OCI-LY7 (cell line): ENCODE data around the gene MCTP2. TPM values are rescaled to one million over a fixed set of nuclear protein-coding genes. Genes with fewer than 3 reads are reported as not detected.

Experiments used
- BruUV-seq: library from RNA; stranded (reverse); fragments of 400-500 nt; replicated peaks from 2 replicates; lab custom pipeline; 2021; lab: Mats Ljungman, UMichigan
- CTCF ChIA-PET: fragments of 300-600 bp; sonication (Branson Sonifier 250); formaldehyde crosslinking; loops from one replicate; lab custom pipeline; 2022; ENCODE audit warnings: antibody characterized with exemption; ENCODE audit not compliant: unreplicated experiment; lab: Charles Lee
- POLR2A ChIA-PET: fragments of 300-600 bp; sonication (Branson Sonifier 250); formaldehyde crosslinking; loops from one replicate; lab custom pipeline; 2022; ENCODE audit warnings: antibody characterized with exemption; lab: Charles Lee
- DNase-seq: peaks from one replicate; pipeline ENCODE4 v3.0.0-alpha.2; 2015; ENCODE audit warnings: low spot score
- H2AFZ ChIP-seq: fragments of 200-600 bp; sonication (generic), shearing (Covaris generic); 2 replicates; pipeline ENCODE4 v1.6.1; 2014; ENCODE audit warnings: mild to moderate bottlenecking, antibody characterized with exemption, low read length, moderate library complexity
- H3K27ac ChIP-seq: fragments of 200-600 bp; sonication (generic); 2 replicates; pipeline ENCODE4 v1.5.1; 2014; ENCODE audit warnings: mixed run types, low read depth, mild to moderate bottlenecking, moderate library complexity, low read length, inconsistent platforms; ENCODE audit not compliant: poor library complexity, severe bottlenecking
- H3K36me3 ChIP-seq: fragments of 200-600 bp; sonication (generic); 2 replicates; pipeline ENCODE4 v1.6.1; 2014; ENCODE audit warnings: mild to moderate bottlenecking, antibody characterized with exemption, low read length, moderate library complexity, mixed read lengths; ENCODE audit not compliant: insufficient read depth
- H3K4me1 ChIP-seq: fragments of 200-600 bp; sonication (generic); 2 replicates; pipeline ENCODE4 v1.5.1; 2014; ENCODE audit warnings: mild to moderate bottlenecking, low read length; ENCODE audit not compliant: insufficient read depth, poor library complexity, severe bottlenecking
- H3K4me2 ChIP-seq: fragments of 200-600 bp; sonication (generic); 2 replicates; pipeline ENCODE4 v1.6.1; 2014; ENCODE audit warnings: mild to moderate bottlenecking, low read length
- H3K4me3 ChIP-seq: fragments of 200-600 bp; sonication (generic); 2 replicates; pipeline ENCODE4 v1.5.1; 2014; ENCODE audit warnings: mild to moderate bottlenecking, low read depth, low read length; ENCODE audit not compliant: poor library complexity, severe bottlenecking
- H3K79me2 ChIP-seq: fragments of 200-600 bp; sonication (generic); 2 replicates; pipeline ENCODE4 v1.6.1; 2016; ENCODE audit warnings: low read depth, mild to moderate bottlenecking, low read length, moderate library complexity, mixed read lengths; ENCODE audit not compliant: insufficient read depth
- H3K9me2 ChIP-seq: fragments of 200-600 bp; sonication (generic); 2 replicates; pipeline ENCODE4 v1.6.1; 2016; ENCODE audit warnings: mild to moderate bottlenecking, low read length, mixed read lengths; ENCODE audit not compliant: insufficient read depth
- H3K9me3 ChIP-seq: fragments of 200-600 bp; sonication (generic); 2 replicates; pipeline ENCODE4 v1.6.1; 2014; ENCODE audit warnings: mild to moderate bottlenecking, mixed run types, low read length, mixed read lengths
- H4K20me1 ChIP-seq: fragments of 200-600 bp; sonication (generic); 2 replicates; pipeline ENCODE4 v1.6.1; 2014; ENCODE audit warnings: mild to moderate bottlenecking, antibody characterized with exemption, low read length, moderate library complexity, mixed read lengths; ENCODE audit not compliant: insufficient read depth
- CTCF ChIP-seq: fragments of 200-600 bp; sonication (generic); conservative IDR thresholded peaks from 2 replicates; pipeline ENCODE4 v1.5.1; 2014; ENCODE audit warnings: mild to moderate bottlenecking, antibody characterized with exemption, low read length, moderate library complexity, mixed read lengths
- EZH2phosphoT487 ChIP-seq: fragments of 200-600 bp; sonication (generic); IDR thresholded peaks from 2 replicates; pipeline ENCODE4 v1.6.1; 2018; ENCODE audit warnings: low read depth, borderline replicate concordance, mild to moderate bottlenecking, mixed run types, antibody characterized with exemption, low read length, moderate library complexity, mixed read lengths
- intact Hi-C: fragments of 100-400 bp; cut with micrococcal nuclease; formaldehyde crosslinking; loops from one replicate; pipeline ENCODE4 v1.10.0; 2022; ENCODE audit not compliant: unreplicated experiment
- total RNA-seq, 2 experiments: library from RNA; depleted of rRNA in 1 of 2; stranded (reverse); fragments of >200 nt in 1 of 2; shearing (Covaris generic) in 1 of 2; gene quantifications; 2 replicates each; pipeline ENCODE4 v1.2.3, GENCODE V29; 2014 to 2022

MCTP2 gene
- total RNA-seq, 2 experiments from 2014 or later: 73.2 to 90.6 TPM

GRCh38 chr15:94282269-94283250 is 51.2 kb downstream of the MCTP2 start:
- BruUV-seq: no TSS peak
- H3K4me3 ChIP-seq: no peak overlapping the region
- CTCF ChIA-PET: interaction anchor here (0.9 kb wide), 1 partner anchor 19 kb away, joined by 3 read pairs; no protein-coding TSS in a partner anchor

GRCh38 chr15:94286583-94286982 is 55.2 kb downstream of the MCTP2 start:
- Histone ChIP-seq H3K27ac (peak overlapping the region; percentile 96), H3K9me3 (peaks cover 40% of the 10 kb centered on the region), H3K4me2 (peak overlapping the region; percentile 75), H3K9me2 (no peaks in the 10 kb centered on the region), H3K4me1 (peaks cover 69% of the 10 kb centered on the region), H3K4me3 (peak overlapping the region; percentile 60), H2AFZ (no peak overlapping the region), H3K36me3 (peaks cover 61% of the 10 kb centered on the region), H3K79me2 (peaks cover 72% of the 10 kb centered on the region; the same call in 1 of the 2 replicates), H4K20me1 (no peaks in the 10 kb centered on the region)
- TF ChIP-seq EZH2phosphoT487: no peak
- TF ChIP-seq CTCF: no peak
- ChIA-PET POLR2A (interaction anchor here (0.7 to 7.3 kb wide), 13 partner anchors 9 to 63 kb away, joined by 4 to 83 read pairs (median 18); partner anchors contain the start of gene MCTP2), CTCF (interaction anchor here (0.8 to 1.9 kb wide), 5 partner anchors 19 to 36 kb away, joined by 3 to 7 read pairs (median 4); no protein-coding TSS in a partner anchor)
- BruUV-seq: no TSS peak
- peak; percentile 89 for DNase-seq
- intact Hi-C loops: loop anchor here (1.0 to 2.0 kb wide), 2 partner anchors 20 to 28 kb away; no protein-coding TSS in a partner anchor

More at GRCh38 chr15:94282269-94283250, 51.2 kb downstream of the MCTP2 start:
- intact Hi-C loops: no loop called here
- no peaks in the 10 kb centered on the region for H4K20me1 ChIP-seq
- H3K4me1 ChIP-seq: peaks cover 80% of the 10 kb centered on the region
- H3K9me2 ChIP-seq: no peaks in the 10 kb centered on the region
- DNase-seq: no peak
- peaks cover 21% of the 10 kb centered on the region; the same call in 1 of the 2 replicates for H3K9me3 ChIP-seq
- H3K79me2 ChIP-seq: peaks cover 64% of the 10 kb centered on the region
- H3K27ac ChIP-seq: no peak overlapping the region
- peaks cover 45% of the 10 kb centered on the region for H3K36me3 ChIP-seq
- no peak for TF ChIP-seq CTCF
- no peak for TF ChIP-seq EZH2phosphoT487
- no peak overlapping the region for H3K4me2 ChIP-seq
- POLR2A ChIA-PET: interaction anchor here (1.1 to 7.1 kb wide), 4 partner anchors 9 to 58 kb away, joined by 3 to 79 read pairs (median 8); partner anchors contain the start of gene MCTP2
- no peak overlapping the region for H2AFZ ChIP-seq
